GM19455 (cell line): ENCODE measurements around the gene MUC4.

Experiments used
- ATAC-seq: cut with Tn5 transposase; IDR thresholded peaks from one replicate; pipeline ENCODE4 v1.9.1; 2021; ENCODE audit not compliant: unreplicated experiment

Gene MUC4, protein sequence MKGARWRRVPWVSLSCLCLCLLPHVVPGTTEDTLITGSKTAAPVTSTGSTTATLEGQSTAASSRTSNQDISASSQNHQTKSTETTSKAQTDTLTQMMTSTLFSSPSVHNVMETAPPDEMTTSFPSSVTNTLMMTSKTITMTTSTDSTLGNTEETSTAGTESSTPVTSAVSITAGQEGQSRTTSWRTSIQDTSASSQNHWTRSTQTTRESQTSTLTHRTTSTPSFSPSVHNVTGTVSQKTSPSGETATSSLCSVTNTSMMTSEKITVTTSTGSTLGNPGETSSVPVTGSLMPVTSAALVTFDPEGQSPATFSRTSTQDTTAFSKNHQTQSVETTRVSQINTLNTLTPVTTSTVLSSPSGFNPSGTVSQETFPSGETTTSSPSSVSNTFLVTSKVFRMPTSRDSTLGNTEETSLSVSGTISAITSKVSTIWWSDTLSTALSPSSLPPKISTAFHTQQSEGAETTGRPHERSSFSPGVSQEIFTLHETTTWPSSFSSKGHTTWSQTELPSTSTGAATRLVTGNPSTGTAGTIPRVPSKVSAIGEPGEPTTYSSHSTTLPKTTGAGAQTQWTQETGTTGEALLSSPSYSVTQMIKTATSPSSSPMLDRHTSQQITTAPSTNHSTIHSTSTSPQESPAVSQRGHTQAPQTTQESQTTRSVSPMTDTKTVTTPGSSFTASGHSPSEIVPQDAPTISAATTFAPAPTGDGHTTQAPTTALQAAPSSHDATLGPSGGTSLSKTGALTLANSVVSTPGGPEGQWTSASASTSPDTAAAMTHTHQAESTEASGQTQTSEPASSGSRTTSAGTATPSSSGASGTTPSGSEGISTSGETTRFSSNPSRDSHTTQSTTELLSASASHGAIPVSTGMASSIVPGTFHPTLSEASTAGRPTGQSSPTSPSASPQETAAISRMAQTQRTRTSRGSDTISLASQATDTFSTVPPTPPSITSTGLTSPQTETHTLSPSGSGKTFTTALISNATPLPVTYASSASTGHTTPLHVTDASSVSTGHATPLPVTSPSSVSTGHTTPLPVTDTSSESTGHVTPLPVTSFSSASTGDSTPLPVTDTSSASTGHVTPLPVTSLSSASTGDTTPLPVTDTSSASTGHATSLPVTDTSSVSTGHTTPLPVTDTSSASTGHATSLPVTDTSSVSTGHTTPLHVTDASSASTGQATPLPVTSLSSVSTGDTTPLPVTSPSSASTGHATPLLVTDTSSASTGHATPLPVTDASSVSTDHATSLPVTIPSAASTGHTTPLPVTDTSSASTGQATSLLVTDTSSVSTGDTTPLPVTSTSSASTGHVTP (N-terminal part only)

DNA sequence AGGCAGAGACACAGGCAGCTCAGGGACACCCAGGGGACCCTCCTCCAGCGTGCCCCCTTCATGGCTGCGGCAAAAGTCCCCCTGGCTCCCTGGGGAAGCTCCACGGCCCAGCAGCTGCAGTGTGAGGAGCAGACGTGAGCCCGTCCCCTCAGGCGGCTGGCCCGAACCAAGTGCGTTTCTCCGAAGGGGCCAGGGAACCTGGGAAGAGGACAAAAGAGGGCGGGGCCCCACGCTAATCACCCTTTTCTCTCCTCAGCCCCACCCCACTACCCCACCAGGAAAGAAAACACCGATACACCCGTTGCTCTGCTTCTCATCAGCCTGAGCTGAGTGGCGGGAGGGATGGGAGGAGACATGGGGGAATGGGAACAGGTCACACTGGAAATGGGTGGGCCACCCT lies at the start of gene MUC4:
TSS of gene MUC4 (minus strand) at position 174 of the 400 bp plus-strand sequence. CDS start at position 62, 112 bp downstream.
- ATAC-seq: no peak

DNA sequence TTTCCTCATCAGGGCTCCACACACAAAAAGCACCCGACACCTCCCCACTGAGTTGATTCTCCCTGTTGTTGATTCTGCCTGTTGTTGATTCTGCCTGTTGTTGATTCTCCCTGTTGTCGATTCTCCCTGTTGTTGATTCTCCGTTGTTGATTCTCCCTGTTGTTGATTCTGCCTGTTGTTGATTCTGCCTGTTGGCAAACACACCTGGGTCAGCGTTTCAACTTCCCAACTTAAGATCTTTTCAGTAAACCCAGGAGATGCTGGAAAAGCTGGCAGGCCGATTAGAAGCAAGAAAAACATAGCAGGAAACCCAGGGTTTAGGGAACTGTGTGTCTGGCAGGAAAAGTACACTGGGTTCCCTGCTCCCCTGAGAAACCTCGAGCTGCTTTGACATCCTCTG lies 48.7 kb upstream of the MUC4 start:
- no peak for ATAC-seq

DNA sequence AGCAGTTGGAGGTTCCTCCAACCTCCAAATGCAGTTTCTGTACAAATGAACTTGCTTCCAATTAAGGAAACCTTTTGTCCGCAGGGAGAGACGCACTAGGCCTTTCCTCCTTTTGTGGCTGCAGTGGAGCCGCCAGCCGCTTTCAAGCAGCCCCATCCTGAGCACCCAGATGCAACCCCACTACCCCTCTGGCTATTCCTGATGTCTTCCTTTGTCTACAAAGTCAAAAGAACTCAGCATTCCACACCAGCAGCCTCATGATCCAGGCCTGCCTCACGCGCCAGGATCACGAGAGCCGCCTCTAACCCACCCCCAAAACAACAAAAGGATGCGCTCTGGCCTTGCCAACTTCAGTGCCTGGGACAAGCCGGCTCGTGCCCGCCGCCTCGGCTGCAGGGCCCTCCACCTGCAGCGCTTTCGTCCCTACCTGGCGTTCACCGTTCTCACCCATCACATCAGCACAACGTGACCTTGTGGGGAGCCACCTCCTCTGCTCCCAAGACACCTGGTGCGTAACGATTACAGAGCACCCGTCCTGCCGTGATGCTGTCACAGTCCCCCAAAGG lies 48.2 kb upstream of the MUC4 start:
- no peak for ATAC-seq

DNA sequence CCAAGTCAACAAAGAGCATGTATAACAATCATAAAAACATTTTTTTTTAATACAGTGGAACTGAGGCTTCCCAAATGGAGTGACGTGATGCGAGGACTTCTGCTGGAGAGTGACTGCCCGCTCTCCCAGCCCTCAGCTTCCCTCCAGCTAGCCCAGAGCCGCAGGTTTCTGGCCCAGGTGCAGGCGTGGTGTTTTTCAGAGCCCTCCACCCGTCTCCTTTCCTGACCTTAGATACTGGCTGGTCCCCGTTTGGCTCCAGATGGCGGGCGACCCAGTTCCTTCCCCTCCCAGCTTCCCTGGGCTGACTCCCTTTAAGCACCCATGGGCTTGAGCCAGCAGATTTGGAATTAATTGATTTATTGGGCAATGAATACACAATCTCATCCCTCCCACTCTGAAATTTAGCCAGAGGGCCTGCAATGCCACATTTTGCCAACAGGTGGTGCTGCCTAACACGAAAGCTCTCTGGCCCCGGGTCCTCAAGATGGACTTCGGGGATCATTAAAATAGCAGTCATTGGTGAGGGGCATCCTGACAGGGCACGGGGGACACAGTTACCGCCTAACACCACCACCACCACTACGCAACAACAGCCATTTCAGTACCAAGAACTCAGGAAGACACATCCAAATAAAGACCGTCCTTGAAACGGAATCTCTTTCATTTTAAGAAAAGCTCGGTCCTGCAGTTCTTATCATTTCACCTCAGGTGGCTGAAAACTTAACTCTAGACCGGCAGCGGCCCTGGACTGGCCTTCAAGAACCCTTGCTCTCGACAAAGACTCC lies 47.5 kb upstream of the MUC4 start:
- no peak for ATAC-seq

DNA sequence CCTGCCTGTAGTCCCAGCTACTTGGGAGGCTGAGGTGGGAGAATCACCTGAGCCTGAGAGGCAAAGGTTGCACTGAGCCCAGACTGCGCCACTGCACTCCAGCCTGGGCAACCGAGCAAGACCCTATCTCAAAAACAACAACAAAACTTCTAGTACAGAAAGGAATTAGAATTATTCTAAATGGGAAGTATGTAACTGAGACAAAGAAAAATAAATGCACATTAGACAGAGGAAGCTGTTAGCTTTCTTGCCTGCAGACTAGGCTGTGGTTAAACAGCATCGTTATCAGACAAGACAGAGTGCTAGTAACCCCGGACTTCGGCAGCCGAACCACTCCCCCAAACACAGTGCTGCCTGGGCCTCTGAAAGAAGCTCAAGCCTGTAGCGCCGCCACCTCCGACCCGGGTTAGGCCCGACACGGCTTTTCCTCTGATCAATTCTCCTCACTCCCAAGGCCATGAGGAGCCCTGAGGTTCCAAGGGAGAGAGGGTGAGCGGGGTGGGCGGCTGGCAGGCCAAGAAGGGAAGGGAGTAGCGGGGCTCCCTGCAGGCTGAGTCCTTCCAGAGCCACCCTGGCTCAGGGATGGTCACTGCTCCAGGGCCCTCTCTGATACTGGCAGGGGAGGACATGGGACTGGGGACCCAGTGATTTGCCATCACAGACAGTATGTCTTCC lies 44.8 kb upstream of the MUC4 start:
- ATAC-seq: no peak

DNA sequence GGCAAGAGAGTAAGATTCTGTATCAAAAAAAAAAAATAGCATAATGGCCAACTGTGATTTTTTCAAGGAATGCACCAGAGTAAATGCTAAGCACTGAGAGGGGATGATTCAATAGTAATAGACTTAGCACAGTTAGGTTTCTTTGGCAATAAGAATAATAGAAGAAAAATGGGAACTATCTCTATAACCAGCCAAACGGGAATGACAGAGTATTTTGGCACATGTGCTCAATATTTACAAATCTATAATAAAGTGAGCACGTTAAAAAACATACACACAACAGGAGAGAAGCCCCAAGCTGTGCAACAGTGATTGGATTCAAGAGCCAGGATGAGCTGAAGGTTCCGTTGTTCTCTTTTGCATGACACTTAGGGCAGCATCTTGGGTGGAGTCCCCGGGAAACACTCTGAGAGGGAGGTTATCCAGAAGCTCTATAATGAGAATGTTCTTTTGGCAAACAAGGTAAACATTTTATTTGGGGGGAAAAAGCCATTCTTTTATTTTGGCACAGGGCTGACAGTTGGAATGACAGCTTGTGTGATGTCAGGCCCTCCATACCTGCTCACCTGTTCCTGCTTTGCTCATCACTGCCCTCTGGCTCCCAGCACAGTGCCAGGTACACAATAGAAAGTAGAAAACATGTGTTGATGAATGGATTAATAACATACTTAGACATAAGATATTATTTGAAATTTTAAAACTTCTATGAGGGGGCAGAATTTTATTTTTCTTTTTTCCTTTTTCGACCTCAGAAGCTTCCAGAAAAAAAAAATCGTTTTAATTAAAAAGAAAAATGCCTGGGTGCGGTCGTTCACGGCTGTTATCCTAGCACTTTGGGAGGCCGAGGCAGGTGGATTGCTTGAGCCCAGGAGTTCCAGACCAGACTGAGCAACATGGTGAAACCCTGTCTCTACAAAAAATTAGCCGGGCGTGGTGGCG lies 44.0 kb upstream of the MUC4 start:
- no peak for ATAC-seq

DNA sequence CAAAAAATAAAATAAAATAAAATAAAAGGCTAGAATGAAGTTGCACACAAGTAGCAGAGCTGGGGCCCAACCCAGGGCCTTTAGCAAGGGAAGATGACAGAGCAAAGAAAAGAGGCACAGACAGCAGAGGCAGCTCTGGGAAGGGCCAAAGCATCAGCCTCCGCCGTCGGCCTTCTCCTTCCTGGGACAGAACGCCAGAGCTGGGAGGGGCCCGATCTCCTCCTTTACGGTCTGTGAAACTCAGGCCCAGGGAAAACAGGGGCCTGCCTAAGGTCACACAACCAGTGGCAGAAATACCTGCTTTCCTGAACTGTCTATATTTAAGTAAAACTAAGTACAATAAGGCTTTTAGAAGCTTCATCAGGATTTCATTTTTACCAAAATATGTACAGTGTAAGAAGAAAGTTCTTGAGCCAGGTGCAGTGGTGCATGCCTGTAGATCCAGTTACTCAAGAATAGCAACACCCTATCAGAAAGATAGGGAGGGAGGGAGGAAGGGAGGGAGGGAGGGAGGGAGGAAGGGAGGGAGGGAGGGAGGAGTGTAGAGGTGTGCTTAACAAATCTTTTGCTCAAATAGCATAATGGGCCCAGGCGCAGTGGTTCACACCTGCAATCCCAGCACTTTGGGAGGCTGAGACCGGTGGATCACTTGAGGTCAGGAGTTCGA lies 43.0 kb upstream of the MUC4 start:
- ATAC-seq: no peak

DNA sequence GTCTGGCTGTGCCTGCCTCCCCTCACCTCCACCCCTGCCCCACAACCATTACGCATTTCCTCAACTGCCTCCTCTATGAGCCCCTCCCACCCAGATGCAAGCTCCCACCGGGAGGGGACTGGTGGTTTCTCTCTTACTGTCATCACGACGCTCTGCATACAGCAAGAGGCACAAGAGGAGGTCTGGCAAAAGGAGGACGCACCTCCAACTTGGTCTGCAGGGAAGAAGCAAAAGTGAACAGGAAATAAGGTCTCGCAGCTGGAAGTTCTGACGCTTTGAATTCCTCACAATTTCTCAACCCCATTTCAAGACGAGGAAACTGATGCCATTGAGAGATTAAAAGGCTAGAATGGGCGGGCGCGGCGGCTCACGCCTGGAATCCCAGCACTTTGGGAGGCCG lies 42.3 kb upstream of the MUC4 start:
- ATAC-seq: no peak

DNA sequence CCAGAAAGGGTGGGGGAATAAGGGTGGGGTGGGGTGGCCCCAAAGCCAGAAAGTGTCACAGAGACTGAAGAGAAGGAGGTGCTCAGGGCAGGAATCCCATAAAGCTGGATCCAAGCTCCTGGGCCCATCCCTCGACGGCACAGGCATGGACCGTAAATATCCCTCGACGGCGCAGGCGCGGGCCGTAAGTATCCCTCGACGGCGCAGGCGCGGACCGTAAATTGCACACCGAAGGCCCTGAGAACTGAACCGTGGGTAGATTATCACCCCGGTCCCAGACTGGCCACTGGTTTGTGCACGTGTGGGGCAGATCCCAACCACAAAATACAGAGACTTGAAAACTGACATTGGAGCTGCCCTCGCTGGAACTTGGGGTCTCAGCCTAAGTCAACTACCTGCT lies 41.3 kb upstream of the MUC4 start:
- no peak for ATAC-seq

DNA sequence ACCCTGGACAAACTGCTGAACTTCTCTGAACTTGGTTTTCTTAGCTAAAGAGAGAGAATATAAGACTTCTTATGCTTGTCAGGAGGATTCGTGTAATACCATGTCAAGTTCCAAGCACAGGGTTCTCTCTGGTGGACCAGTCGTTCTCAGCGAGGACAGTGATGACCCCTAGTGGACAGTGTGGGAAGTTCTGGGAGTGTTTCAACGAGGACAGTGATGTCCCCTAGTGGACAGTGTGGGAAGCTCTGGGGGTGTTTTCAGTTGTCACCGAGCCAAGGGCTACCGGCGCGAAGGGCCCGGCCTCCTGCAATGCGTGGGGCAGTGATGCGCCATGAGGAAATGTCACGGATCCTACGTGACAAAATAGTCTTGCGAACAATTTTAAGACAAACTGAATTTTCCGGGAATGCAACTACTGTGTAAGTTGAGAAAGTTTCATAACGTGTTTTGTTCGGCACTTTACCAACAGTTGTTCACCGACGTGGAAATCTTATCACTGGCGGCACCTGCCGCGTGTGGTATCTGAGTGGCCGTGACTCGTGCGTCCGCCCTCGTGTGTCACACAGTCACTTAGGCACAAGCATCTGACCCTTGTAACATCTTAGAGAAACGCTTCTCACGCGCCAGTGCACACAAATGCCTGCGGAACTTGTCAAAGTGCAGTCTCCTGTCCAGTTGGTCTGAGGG lies 39.3 kb upstream of the MUC4 start:
- peak; percentile 73 for ATAC-seq

DNA sequence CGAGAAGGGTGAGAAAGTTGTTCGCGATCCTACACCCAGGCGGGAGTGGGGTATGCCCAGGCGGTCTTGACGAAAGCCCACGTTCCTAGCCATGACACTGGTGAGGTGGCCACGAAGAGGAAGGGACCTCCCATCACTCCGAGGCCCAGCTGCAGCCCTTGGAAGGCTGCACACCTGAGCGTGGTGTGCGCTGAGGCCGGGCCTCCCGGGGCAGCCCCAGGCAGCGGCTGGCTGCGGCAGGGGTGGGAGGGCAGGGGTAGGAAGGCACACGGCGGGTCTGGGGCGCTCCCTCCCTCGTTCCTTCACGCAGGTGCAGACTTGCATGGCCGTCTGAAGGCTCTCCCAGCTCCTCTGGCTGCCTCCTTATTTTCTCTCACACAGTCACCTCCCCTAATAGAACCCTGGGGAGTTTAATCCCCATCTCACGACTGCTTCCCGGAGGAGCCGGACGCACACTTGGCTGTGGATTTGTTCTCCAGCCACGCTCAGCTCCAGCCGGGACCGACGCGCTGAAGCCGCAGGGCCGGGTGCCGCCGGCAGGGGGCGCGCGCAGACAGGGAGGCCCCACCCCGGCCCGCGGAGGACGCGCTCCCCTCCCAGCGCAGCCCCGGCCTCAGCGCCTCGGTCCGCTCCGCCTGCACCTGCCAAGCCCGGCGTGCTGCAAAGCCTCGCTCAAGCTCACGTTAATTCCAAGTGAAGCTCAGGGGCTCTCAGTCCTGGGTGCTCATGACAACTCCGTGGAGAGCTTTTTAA lies 37.8 kb upstream of the MUC4 start:
- no peak for ATAC-seq

DNA sequence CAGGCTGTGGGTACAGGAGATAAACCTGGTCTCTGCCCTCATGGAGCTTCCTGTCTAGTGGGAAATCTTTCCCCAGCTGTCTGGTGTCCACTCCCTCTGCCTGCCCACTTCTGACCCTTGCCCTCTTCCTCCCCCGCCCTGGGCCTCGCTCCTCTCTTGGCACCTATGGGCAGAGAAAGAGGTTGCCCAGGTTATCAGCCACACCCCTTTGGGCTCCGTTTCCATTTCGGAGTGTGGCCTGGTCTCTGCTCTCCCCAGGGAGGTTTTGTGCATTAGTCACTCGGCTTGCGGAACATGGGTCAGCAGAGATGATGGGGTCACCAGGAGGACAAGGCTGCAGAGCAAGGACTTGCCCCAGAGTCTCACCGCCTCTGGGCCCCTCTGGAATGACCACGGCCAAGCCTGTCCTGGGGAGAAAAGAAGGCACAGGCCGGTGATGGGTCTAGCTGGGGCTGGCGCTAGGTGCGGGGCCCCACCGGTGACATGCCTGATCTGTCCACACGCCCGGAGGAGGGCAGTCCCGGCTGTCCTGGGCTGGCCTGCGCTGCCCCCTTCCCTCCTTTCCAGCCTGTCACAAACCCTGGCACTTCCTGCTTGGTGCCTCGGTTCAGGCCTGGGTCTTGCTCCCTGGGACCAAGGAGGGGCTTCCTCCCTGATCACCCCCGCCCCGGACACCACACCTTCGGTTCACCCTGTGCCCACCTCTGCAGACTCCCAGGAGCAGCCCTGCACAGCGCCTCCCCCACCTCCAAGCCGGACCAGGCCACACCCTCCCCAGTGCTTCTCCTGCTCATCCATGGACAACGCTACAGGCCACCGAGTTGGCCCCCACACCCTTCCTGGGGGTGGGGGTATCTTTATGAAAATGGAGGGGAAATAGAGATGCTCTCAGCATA lies 35.6 kb upstream of the MUC4 start:
- ATAC-seq: no peak

DNA sequence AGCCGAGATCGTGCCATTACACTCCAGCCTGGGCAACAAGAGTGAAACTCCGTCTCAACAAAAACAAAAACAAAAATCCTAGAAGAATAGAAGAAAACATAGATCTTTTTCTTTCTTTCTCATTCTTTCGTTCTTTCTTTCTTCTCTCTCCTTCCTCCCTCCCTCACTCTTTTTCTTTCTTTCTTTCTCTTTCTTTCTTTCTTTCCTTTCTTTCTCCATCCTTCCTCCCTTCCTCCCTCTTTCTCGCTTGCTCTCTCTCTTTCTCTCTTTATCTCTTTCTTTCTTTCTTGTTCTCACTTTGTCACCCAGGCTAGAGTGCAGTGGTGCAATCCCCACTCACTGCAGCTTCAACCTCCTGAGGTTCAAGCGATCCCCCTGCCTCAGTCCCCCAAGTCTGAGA lies 33.8 kb upstream of the MUC4 start:
- ATAC-seq: no peak

DNA sequence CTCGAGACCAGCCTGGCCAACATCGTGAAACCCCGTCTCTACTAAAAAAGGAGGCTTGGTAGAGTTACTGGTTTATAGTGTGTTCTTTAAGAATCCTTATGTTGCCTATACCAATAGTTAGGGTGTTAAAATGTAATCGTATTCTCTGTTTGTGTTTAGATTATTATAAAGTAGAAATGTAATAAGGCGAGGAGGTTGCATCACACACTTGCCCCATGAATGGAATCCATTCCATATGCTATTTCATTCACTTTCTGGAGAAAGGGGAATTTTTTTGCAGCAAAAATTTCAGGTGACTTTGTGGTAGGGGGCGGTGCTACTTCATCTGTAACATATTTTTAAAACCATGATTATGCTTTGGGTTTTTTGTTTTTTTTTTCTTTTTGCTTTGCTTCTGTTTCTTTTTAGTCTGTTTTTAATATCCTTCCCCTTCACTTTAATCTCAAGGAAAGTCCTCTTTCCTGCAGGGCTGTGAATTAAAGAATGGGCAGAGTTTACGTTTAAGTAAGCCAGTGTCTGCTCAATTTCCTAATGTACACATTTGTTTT lies 33.0 kb upstream of the MUC4 start:
- no peak for ATAC-seq

DNA sequence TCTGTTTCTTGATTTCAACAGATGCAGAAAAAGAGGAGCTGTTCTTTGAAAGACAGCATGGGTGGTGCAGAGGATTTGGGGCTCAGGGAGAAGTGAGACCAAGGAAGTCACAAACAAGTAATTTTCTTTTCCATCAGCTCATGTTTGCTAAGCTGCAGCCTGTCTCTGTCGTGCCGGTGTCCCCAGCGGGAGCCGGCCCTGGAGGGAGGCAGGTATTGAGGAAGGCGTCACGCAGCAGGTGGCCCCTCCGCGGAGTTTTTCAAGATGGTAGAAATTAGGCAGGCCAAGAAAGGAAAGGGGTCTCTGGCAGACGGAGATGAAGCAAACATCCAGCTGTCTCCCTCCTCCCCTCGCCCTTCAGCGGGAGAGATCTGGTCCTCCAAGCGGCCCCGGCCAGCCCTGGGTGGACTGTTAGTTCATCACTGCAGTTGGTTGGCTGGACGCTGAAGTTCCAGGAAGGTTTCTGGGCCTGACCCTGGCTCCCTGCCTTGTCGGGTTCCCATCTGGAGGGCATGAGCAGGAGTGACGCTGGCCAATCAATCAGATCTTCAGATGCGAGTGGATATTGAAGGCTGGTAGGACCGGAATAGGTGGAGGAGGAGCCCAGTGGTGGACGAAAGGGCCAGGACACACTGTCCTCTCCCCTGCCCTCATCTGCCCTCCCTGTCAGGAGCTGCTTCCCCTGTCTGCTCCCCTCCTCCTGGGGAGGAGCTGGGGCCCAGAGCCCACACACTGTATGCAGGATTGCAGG lies 27.7 kb upstream of the MUC4 start:
- no peak for ATAC-seq
